Right lobe of liver (tissue), 6 donors: ENCODE results near the gene FGF22. TPM values are rescaled to one million over a fixed set of nuclear protein-coding genes. Genes with fewer than 3 reads are reported as not detected.

Experiments
- ATAC-seq, 4 donors: fragments of 200-7000 bp; cut with Tn5 transposase; one replicate each; pipeline ENCODE4 v1.9.1; 2020; ENCODE audit warnings: mild to moderate bottlenecking in 4 of 4, moderate library complexity in 4 of 4
- DNase-seq, 3 donors: peaks; one replicate each; pipeline ENCODE4 v3.0.0-alpha.2; 2020
- H3K27ac ChIP-seq, 3 donors: fragments of 200-600 bp; one replicate each; pipeline ENCODE4 v1.8.0; 2022
- H3K27me3 ChIP-seq, 2 donors: fragments of 200-600 bp; one replicate each; pipeline ENCODE4 v1.8.0; 2022
- H3K36me3 ChIP-seq, 4 donors: fragments of 200-600 bp; sonication (generic) in 1 of 4; one replicate each; pipeline versions ENCODE4 v1.5.1 to v1.8.0; 2017 to 2022; ENCODE audit warnings: control low read depth in 1 of 4
- H3K4me1 ChIP-seq, 4 donors: fragments of 200-600 bp; sonication (generic) in 1 of 4; one replicate each; pipeline versions ENCODE4 v1.5.1 to v1.8.0; 2017 to 2022; ENCODE audit warnings: control low read depth in 1 of 4
- H3K4me3 ChIP-seq, 3 donors: fragments of 200-600 bp; one replicate each; pipeline ENCODE4 v1.8.0; 2022
- H3K9me3 ChIP-seq, 4 donors: fragments of 200-600 bp; sonication (generic) in 1 of 4; one replicate each; pipeline versions ENCODE4 v1.5.1 to v1.8.0; 2017 to 2022; ENCODE audit warnings: control low read depth in 1 of 4
- POLR2A ChIP-seq: fragments of 450-650 bp; IDR thresholded peaks from one replicate; pipeline ENCODE4 v1.6.1; 2017; ENCODE audit warnings: antibody characterized with exemption, mild to moderate bottlenecking
- WGBS: methylation state at CpG from one replicate; pipeline ENCODE4 v1.1.6; 2018; ENCODE audit warnings: low coverage, low lambda C conversion rate; ENCODE audit not compliant: insufficient coverage; ENCODE audit errors: missing lambda C conversion rate; 5-methylcytosine and 5-hydroxymethylcytosine counted together
- intact Hi-C, 2 donors: fragments of 100-400 bp; cut with DNase I; formaldehyde crosslinking; loops; one replicate each; pipeline versions ENCODE4 v1.11.2 to v1.14.1; 2022
- total RNA-seq, 6 experiments: library from RNA; depleted of rRNA in 2 of 6; stranded (reverse); fragments of >200 nt in 2 of 6; fragmentation: NEBNext Ultra II Directional in 3 of 6; extraction: Animal tissue kit (Norgen Biotek cat#: 25700) in 3 of 6; gene quantifications; one replicate each; pipeline versions ENCODE4 v1.1.0 to v1.2.4, GENCODE V29; 2016 to 2023
- TF ChIP-seq, protein P1 (sequence below), 4 donors: fragments of 200-600 bp in 3 of 4; fragments of 450-650 bp in 1 of 4; IDR thresholded peaks; one replicate each; pipeline versions ENCODE4 v1.5.1 to v1.8.0; 2016 to 2022; ENCODE audit warnings: antibody characterized with exemption in 4 of 4, mild to moderate bottlenecking in 2 of 4
- donor health status: DM: no; HTN: yes; CAD: no.
- donor health status: DM: no; HTN: no; CAD: no.
- donor health status: DM: no; HTN: no; CAD: no.
- donor health status: DM: no; HTN: yes; CAD: no.
- donor health status: DM: no; HTN: yes; CAD: no.

Gene FGF22
- total RNA-seq, 6 experiments from 2014 or later = 0.15 TPM; not detected in 5

DNA sequence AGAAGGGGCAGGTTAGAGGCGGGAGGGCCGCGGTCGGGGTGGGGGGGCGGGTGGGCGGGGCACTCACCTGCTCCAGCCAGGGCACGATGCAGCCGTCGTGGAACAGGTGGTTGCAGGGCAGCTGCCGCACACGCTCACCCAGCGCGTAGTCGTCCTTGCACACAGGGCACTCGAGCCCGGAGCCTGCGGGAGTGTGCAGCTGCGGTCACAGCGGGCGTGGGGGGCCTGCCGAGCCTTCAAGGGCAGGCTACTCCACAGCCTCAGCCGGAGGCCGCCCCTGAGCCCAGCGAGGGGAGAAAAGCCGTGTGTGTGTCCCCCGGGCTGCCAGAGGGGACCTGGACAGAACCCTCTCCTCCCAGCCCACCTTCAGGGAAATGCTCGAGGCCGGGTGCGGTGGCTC lies 8.6 kb downstream of the FGF22 start:
- Histone ChIP-seq H3K4me3 (no peak overlapping the region), H3K36me3 (peaks cover 0 to 62% (median 22%) of the 10 kb centered on the region in 4 donors), H3K9me3 (no peaks in the 10 kb centered on the region), H3K4me1 (no peaks in the 10 kb centered on the region), H3K27me3 (no peaks in the 10 kb centered on the region), H3K27ac (no peak overlapping the region)
- intact Hi-C loops = no loop called here
- DNase-seq = no peak
- TF ChIP-seq POLR2A = no peak
- WGBS = 93% methylated on average over 3 of the region's 29 CpGs
- no peak for ATAC-seq

DNA sequence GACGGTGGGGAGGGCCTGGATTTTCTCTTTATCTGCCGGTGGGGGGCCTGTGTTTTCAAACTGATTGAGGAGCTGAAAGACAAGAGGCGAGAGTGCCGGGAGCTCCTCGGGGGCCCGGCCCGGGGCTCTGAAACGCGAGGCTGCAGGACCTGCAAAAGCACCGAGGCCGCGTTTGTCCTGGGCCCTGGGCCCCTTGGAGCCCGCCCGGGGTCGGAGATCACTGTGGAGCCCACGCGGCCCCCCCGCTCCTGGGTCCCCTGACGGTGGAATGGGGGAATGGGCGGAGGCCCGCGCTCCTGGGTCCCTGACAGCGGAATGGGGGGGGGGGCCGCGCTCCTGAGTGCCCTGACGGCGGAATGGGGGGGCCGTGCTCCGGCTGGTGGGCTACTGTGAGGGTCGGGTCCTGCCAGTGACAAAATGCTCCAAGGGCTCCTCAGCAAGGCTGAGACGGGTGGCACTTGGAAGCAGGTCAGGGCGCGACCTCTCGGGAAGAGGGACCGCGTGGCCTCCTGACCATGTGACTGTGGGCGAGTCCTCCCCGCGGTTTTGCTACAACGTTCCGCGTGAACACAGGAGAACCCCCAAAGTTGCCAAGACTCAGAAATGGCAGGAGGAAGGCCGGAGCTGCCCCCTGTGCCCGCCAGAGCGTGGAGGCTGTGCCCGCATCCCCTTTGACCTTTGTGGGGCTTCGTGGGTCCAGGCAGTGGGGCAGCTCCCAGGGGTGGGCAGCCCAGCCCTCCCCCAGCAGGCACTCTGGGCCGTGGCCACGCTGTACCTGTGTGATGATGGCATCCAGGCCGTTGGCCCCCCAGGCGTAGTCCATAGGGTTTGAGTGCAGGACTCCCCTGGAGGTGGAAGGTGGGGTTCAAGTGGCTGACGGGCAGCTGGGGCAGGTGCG lies 9.5 kb downstream of the FGF22 start:
- Histone ChIP-seq H3K4me3 (no peak overlapping the region), H3K4me1 (no peaks in the 10 kb centered on the region), H3K27me3 (no peaks in the 10 kb centered on the region), H3K9me3 (no peaks in the 10 kb centered on the region), H3K27ac (no peak overlapping the region), H3K36me3 (peaks cover 0 to 67% (median 22%) of the 10 kb centered on the region in 4 donors)
- ATAC-seq = no peak
- TF ChIP-seq, protein P1, sequence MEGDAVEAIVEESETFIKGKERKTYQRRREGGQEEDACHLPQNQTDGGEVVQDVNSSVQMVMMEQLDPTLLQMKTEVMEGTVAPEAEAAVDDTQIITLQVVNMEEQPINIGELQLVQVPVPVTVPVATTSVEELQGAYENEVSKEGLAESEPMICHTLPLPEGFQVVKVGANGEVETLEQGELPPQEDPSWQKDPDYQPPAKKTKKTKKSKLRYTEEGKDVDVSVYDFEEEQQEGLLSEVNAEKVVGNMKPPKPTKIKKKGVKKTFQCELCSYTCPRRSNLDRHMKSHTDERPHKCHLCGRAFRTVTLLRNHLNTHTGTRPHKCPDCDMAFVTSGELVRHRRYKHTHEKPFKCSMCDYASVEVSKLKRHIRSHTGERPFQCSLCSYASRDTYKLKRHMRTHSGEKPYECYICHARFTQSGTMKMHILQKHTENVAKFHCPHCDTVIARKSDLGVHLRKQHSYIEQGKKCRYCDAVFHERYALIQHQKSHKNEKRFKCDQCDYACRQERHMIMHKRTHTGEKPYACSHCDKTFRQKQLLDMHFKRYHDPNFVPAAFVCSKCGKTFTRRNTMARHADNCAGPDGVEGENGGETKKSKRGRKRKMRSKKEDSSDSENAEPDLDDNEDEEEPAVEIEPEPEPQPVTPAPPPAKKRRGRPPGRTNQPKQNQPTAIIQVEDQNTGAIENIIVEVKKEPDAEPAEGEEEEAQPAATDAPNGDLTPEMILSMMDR (IDR thresholded peaks at IDR 0.05) = no peak
- TF ChIP-seq POLR2A = no peak
- 87% methylated on average over 4 of the region's 53 CpGs for WGBS
- intact Hi-C loops = no loop called here
- no peak for DNase-seq

DNA sequence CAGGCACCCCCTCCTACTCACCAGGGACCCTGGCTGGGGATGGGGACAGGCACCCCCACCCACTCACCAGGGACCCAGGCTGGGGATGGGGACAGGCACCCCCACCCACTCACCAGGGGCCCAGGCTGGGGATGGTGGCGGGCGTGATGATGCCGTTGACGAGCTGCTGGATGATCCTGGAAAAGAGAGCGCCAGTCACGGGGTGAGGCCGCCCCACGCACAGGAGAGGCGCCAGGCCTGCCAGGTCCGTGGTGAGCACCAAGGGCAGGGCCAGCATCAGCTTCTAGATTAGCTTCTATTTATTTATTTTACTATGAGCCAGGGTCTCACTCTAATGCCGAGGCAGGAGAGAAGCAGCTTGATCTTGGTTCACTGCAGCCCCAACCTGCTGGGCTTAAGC lies 10.4 kb downstream of the FGF22 start:
- Histone ChIP-seq H3K9me3 (no peaks in the 10 kb centered on the region), H3K36me3 (peaks cover 0 to 67% (median 22%) of the 10 kb centered on the region in 4 donors), H3K27me3 (no peaks in the 10 kb centered on the region), H3K27ac (no peak overlapping the region), H3K4me3 (no peak overlapping the region), H3K4me1 (no peaks in the 10 kb centered on the region)
- intact Hi-C loops = no loop called here
- DNase-seq (no peak), ATAC-seq (no peak)
- no peak for TF ChIP-seq POLR2A
- TF ChIP-seq, protein P1 (IDR thresholded peaks at IDR 0.05) = no peak
- 67% methylated on average over 1 of the region's 11 CpGs for WGBS

DNA sequence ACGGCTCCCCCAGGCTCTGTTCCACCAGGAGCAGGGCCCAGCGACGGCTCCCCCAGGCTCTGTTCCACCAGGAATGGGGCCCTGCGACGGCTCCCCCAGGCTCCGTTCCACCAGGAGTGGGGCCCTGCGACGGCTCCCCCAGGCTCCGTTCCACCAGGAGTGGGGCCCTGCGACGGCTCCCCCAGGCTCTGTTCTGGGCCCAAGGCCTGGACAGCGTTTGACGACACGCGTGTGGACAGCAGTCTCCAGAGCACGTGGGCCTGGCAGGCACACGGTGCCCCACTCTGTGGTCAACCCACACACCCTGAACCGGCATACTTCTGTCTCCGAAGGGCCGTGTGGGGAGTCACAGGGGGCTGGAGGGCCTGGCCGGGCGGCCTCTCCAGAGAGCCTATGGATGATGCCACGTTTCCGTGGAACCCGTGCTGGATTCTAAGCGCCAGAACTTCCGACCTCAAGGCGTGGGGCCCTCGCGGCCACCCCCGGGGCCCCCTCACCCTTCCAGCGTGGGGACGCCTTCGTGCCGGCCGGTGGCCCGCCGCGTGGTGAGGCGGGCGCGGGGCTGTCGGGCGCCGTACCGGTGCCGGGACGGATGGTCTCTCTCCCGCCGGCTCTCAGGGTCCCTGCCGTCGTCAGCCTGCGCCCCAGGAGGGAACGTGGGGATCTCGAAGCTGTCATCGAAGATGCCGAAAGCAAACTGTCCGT lies 11.6 kb downstream of the FGF22 start:
- no peak for ATAC-seq
- DNase-seq = no peak

More for the DNA sequence above, 11.6 kb downstream of the FGF22 start:
- WGBS = 100% methylated on average over 6 of the region's 58 CpGs
- Histone ChIP-seq H3K27me3 (no peaks in the 10 kb centered on the region), H3K27ac (no peak overlapping the region), H3K36me3 (peaks cover 0 to 66% (median 22%) of the 10 kb centered on the region in 4 donors), H3K4me3 (no peak overlapping the region), H3K9me3 (no peaks in the 10 kb centered on the region), H3K4me1 (no peaks in the 10 kb centered on the region)
- intact Hi-C loops = no loop called here
- no peak for TF ChIP-seq POLR2A
- TF ChIP-seq, protein P1 (IDR thresholded peaks at IDR 0.05) = no peak
